GM21390 (cell line): ENCODE data around the gene MAPK7.
"Not testable (repeated sequence)": the region's sequence is repeated elsewhere in the genome, so short reads cannot be mapped to it uniquely, and the experiment has no call there.

Source experiments
- ATAC-seq: cut with Tn5 transposase; IDR thresholded peaks from one replicate; pipeline ENCODE4 v1.9.1; 2021; ENCODE audit not compliant: unreplicated experiment

The MAPK7 gene

DNA sequence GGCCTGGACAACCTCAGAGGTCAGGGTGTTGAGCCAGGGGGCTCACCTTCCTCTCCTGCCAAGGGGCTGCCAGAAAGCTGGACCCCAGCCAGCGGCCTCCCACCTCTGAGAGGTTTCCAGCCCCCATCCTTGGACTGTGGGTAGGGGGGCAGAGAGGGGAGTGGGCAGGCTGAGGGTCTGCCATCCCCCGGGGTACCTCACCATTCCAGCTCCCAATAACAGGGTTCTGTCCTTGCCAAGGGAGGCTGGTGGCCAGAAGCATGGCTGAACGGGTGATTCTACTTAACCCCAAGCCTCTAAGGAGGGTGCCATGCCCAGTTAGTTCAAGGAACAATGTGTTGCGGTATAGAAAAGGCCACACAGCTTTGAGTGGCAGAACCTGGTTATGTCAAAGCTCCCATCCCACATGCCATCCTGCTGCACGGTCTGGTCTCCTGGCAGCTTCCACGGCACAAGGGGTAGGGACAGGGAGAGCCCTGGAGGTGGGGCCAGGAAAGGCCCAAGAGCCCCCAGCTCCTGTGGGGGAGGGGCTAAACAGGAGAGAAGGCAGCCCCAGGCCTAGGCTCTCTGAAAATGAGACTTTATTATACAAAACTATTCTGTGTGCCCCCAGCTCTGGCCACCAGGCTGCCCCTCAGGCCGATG, 35.6 kb upstream of the MAPK7 start:
- ATAC-seq = no peak

DNA sequence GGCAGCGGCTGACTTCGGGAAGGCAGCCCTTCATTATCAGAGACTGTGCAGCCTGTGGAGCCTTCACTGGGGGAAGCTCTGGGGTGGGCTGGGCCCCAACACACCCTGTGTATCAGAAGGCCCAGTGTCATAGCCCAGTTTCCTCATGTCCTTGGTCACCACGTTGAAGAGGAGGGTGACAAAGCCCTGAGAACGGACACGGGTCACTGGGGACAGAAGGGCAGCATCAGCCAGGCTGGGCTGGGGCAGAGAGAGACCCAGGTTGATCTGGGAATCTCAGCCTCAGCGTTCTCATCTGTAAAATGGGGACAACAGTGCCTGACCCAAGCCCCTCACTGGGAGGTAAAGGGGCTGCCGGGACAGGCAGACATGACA, 35.1 kb upstream of the MAPK7 start:
- no peak for ATAC-seq

DNA sequence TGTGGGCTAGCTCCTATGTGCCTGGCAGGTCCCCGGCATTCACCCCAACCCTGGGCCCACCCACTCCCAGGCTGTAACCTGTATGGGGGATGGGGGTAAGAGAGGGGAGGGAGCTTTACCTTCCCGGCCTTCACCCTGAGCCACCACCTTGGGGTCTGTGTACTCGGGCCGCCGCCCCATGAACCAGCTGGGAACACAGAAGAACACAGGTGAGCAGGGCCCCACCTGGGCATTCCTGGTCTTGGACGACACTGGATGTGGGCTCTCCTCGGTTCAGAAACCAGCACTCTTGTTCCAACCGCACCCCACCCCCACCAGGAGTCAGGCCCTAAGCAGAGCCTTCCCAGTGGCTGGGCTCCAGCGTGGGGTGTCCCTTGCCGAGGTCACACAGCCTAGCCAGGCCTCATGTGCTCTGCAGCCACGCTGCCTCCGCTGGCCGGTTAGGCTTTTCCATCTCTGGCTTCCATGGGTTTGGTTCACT, 34.6 kb upstream of the MAPK7 start:
- no peak for ATAC-seq

DNA sequence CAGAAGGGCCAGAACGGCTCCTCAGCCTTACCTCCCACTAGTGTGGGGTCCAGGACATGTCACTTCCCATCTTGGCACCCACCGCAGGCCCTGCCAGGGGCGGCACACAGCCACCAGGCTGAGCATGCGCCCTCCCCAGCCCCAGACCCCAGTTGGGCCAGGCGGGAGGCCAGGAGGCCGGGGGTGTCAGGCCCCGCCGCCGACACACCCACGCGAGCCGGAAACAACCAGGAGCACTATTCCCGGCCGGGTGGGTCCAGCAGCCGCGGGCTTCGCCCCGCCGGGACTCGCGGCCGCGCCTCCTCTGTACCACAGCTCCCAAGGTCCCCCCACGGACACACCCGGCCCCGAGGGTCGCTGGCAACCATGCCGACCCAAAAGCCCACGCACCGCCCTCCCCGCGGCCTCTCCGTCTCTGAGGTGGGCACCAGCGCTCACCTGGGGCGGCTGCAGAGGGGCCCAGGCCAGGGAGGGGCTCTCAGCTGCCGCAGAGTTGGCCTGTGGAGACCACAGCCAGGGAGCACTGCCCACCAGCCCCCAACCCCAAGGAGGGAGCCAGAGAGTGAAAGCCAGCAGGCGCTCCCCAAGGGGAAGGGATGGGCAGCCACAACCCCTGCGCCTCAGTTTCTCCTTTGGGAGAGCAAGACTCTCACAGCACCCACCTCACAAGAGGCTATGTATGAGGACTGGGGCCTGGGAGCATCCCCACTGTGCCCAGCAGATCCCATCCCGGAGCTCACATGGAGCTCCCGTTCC, 33.8 kb upstream of the MAPK7 start:
- no peak for ATAC-seq

GRCh38 chr17:19345067-19345460, 33.2 kb upstream of the MAPK7 start:
- ATAC-seq = no peak

- ATAC-seq = no peak
Measured at GRCh38 chr17:19345486-19346350, 32.6 kb upstream of the MAPK7 start.

DNA sequence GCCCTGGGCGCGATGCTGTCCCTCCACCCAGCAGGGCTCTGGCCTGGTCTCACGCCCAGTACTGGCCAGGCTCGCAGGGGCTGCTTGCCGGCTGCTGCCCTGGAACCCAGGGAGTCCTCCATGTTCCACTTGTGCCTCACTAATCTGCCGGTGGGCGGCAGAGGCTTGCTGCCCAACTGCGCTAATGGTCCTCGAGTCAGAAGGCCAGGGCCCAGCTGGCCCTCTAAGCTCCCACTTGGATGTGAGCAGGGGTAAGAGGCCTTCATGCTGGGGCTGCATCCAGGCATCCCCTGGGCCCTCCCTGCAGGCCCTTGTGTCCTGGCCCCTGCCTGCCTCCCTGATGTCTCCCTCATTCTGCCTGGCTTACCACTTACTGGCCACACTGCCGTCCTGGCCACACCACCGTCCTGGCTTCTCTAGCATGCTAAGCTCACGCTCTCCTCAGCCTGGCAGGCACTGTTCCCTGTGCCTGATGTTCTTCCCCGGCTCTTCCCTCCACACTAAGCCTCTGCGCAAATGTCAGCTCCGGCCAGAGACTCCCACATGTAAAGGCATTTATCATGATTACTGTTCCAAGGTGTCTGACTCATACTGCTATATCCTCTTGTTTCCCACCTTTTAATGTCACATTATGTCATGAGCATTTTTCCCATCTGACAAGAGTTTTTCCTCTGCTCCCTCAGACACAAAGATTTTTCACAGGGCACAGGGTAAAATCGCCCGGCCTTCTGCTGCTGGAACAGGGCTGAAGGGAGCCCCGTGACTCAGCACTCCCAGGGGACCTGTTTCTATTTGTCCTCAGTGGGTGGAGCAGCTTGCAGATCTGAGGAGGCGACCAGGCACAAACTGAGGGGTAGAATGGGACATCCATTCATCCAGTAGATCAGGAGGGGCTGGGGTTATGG, 31.7 kb upstream of the MAPK7 start:
- ATAC-seq = no peak

GRCh38 chr17:19347323-19348080, 30.8 kb upstream of the MAPK7 start:
- no peak for ATAC-seq

- ATAC-seq = no peak
Measured at GRCh38 chr17:19348081-19348650, 30.1 kb upstream of the MAPK7 start.

DNA sequence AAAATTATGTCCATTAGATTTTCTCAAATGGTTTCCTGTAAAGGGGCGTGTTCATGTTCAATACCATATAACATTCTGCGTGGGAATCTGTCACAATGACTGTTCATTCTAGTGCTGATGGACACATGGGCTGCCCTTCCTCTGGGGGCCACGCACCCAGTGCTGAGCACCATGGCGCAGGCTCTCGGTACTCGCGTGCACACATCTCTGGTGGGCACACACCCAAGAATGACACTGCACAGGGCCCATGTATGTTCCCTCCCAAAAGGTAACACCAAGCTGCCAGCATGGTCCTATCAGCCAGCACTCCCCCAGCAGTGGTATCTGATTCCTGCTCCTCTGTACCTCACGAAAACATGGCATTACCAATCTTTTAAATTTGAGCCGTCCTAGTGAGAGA, 29.5 kb upstream of the MAPK7 start:
- ATAC-seq = no peak

GRCh38 chr17:19353401-19353800, 24.9 kb upstream of the MAPK7 start:
- not testable (repeated sequence) for ATAC-seq

DNA sequence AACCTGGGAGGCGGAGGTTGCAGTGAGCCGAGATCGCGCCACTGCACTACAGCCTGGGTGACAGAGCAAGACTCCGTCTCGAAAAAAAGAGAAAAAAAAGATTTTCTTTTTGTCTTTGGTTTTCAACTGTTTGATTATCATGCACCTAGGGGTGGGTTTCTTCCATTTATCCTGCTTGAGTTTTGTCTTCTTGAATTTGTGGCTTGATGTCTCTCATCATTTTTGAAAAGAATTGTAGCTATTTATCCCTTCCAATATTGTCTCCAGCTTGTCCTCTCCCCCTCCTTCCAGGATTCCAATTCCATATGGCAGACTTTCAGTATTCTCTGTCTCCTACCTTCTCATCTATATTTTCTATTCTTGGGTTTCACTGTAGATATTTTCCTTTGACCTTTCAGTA, 23.6 kb upstream of the MAPK7 start:
- ATAC-seq = no peak

DNA sequence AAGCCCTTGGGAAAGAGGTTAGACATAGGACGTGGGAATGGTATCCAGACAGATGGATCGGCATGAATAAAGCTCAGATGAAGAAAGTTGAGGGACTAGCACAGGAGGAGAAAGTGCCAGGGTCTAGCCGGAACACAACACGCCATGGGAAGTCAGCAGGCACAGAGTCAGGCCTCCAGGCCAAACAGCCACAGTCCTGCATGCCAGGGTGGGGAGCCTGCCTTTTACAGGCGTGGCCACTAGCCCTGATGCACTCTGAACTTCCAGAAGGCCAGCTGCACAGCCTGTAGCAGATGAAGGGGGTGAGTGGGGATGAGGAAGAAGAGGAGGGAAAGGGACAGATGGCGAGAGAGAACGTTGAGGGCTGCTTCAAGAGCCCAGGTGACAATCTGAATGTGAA, 20.9 kb upstream of the MAPK7 start:
- no peak for ATAC-seq

GRCh38 chr17:19357761-19358160, 20.5 kb upstream of the MAPK7 start:
- no peak for ATAC-seq

GRCh38 chr17:19359151-19359550, 19.1 kb upstream of the MAPK7 start:
- ATAC-seq = no peak

DNA sequence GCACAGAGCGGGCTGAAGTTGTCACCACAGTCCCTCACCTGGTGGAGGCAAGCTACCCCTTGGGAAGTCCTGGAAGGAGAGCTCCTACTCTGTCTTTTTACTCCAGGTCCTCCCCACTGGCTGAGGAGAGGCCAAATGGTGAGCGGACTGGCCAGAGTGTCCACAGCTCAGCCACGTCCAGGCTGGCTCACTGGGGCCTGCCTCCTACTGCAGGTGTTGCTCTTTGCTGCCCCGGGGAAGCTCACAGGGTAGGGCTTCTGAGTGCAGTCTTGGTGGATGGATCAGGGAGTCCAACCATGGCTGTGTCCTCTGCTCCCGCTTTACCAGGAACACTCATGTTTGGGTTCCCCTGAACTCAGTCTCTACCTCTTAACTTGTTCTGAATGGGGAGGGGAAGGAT, 18.4 kb upstream of the MAPK7 start:
- ATAC-seq = no peak

DNA sequence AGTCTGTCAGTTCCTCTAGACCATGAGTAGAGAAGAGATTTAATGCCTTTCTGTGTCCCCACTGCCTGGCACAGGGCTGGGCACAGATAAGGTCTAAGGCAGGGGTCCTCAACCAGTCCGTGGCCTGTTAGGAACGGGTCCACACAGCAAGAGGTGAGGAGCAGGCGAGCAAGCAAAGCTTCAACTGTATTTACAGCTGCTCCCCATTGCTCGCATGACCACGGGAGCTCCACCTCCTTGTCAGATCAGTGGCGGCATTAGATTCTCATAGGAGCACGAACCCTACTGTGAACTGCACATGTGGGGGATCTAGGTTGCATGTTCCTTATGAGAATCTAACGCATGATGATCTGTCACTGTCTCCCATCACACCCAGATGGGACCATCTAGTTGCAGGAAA, 17.5 kb upstream of the MAPK7 start:
- no peak for ATAC-seq

- no peak for ATAC-seq
Measured at GRCh38 chr17:19361326-19361725, 17.0 kb upstream of the MAPK7 start.

DNA sequence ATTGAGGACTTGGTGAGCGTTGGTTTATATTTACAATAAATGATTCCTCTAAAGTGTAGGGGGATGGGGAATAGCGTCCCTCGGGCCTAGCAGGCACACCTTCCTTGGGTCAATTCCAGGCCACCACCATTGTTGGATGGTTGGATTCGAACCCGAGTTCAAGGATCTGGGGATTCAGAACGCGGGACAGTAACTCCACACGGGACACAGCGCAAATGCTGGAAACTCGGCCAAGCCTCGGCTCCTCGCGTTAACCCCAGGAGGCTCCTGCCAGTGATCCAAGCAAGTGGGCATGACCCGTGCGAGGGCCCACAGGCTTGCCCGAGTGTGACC, 16.4 kb upstream of the MAPK7 start:
- ATAC-seq = no peak
